ENCODE measurements around the gene PODN. TPM values are rescaled to one million over a fixed set of nuclear protein-coding genes. Genes with fewer than 3 reads are reported as not detected.

PODN gene
- total RNA-seq, 1 donor from 2014 or later: 35.3 TPM

DNA sequence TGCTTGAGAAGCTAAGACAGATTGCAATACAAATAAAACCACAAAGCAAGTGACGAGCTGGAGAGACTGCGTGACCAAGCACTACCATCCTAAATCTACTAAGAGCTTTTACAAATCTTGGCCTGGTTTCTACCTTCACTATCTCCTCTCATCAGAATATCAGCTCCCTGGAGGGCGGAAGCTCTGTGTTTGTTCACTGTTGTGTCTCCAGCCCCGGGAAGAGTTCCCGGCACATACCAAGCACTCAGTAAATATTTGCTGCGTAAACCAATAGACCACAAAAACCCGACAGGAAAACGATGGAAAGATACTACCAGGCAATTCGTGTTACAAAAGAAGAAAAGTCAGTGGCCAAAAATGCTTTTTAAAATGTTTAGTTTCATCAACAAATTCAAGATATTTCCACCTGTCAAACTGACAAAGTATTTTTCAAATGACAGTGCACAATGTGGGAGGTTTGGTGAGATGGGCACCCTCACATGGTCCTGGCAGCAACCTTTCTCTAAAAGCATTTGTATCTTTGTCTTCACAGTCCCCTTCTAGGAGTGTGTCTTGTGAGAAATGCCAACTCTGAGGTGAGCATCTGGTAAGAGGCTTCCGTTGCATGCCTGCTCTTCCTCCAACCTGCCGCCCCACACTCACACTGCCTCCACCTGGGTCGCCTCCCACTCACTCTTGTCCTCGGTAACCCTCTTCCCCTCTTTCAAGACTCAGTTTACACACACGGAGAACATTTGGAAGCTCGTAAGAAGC, 45.7 kb downstream of the PODN start:
- DNase-seq (ENCODE audit: missing footprints) (no peak), ATAC-seq (no peak)
- intact Hi-C loops (cut with DNase I): no loop called here

DNA sequence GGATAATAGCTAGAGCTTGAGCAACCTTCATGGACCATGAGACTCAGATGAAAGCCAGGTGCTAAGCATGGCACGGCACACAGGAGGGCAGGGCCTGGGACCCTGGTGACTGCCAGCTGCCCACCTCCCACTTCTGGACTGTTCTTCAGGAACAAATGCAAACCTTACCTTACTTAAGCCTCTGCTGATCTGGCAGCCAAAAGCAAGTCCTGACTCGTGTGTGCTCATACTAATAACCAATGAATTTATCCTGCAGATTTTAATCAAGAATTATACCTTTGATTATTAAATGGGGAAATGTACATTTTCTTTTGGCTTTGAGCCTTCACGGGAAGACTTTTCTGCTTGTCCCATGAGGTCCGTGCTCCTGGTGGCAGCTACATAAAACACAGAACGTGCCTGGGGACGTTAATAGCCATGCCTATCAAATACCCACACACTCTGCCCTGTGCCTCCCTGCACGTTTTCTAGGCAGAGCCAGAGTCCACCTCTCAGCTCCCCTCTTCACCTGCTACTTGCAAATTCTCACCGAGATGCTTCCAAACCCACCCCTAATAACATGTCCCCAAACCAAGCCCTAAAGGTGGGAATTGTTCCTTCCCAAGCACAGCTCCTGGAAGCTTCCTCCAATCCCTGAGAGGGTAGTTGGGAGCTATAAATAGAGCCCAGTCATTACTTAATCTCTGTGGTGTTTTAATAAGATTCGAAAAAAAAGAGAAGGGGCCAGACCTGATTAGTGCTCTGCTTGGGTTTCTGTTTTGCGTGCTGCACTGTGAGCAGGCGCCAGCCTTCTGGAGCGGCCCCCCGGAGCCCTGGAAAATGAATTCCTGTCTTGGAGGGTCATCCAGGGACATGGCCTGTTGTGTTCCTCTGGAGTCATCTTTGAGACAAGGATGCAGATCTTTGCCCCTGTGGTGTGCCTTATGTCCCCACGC, 46.9 kb downstream of the PODN start:
- no peak for DNase-seq (ENCODE audit: missing footprints)
- ATAC-seq: no peak
- intact Hi-C loops (cut with DNase I): no loop called here

DNA sequence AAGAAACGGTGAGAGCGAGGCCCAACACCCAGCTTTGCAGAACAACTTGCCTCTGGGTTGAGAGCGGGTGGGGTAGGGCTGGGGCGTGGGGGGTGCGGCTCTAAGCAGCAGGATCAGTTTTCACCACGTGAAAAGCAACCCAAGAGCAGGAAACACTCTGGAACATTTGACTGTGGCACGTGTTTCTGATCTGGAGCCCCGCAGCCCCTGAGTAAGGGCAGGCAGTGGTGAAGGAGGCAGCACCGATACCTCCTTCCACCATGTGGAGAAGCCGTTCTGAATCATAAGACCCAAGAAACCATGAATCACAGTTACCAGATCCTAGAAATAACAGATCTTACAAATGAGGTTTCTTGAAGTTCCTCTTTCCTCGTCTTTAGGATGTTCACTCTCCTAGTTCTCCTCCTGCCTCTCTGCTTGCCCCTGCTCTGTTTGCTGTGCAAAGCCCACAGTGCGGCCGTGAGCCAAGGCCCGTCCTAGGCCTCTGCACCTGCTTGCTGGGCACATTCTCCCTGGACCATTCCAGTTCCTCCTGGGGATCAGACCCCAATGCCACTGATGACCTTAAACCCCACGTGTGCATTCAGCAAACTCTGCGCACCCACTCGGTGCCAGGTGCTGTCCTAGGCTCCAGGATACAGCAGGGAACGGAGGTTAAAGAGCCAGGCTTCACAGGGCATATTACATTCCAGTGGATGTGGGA, 48.5 kb downstream of the PODN start:
- intact Hi-C loops (cut with DNase I): no loop called here
- no peak for ATAC-seq

DNA sequence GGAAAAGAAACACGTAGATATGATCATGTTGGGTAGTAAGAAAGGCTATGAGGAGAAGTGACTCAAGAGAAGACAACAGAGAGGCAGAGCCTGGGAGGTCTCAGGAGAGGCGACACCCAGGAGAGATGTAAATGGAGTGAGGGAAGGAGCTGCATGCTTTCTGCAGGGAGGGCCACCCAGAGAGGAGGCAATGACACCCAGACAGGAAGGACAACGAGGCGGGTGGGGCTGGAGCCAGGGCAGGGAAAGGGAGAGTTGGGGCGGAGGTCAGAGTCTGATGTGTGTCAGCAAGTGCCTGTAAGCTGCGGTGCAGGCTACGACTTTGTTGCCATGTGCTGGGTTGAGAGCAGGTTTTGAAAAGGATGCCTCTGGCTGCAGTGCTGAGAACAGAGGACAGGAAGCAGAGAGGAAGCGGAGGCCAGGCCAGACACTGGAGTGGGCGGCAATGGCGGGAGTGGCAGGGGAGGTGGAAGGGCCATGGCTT, 49.1 kb downstream of the PODN start:
- intact Hi-C loops (cut with DNase I): no loop called here
- ATAC-seq: no peak

More for the DNA sequence above, 48.5 kb downstream of the PODN start:
- DNase-seq (ENCODE audit: missing footprints): no peak

DNA sequence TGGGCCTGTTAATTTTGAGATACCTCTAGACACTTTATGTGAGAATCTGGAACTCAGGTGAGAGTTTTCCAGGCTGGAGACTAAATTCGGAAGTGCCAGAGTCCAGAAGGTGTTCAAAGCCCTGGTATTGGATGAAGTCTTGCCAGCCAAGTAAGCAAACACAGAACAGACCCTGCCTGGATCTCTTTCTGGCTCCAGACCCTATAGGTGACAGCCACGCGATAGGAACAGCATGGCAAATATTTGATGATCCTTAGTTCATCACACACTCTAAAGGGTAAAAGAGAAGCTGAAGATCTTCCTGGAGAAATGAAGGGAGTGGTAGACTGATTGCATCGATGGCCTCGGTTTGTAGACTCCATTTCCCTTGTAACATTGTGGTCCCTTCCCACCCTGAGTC, 49.7 kb downstream of the PODN start:
- intact Hi-C loops (cut with DNase I): no loop called here
- ATAC-seq: no peak
- no peak for DNase-seq (ENCODE audit: missing footprints)

More for the DNA sequence above, 49.1 kb downstream of the PODN start:
- DNase-seq (ENCODE audit: missing footprints): no peak

DNA sequence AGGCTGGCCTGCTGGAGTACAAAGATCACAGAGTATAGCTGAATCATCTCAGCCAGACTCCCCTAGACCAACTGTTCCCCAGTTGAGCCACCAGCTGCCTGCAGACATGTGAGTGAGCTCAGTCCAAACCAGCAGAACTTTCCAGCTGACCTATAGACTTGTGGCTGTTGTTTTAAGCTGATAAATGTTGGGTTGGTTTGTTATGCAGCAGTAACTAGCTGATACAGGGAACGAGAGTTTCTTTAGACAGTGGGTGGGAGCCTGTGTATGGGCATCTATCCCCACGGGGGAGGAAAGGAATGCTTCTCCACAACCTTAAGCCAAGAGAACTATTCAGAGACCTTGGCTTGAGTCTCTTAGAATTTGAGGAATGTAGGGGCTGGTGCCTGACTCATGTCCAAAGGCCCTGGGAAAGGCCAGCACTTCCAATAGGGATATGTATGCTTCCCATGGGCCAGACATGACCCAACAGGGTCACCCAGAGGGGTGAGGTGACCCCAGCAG, 50.3 kb downstream of the PODN start:
- no peak for ATAC-seq
- intact Hi-C loops (cut with DNase I): no loop called here
- DNase-seq (ENCODE audit: missing footprints): no peak

DNA sequence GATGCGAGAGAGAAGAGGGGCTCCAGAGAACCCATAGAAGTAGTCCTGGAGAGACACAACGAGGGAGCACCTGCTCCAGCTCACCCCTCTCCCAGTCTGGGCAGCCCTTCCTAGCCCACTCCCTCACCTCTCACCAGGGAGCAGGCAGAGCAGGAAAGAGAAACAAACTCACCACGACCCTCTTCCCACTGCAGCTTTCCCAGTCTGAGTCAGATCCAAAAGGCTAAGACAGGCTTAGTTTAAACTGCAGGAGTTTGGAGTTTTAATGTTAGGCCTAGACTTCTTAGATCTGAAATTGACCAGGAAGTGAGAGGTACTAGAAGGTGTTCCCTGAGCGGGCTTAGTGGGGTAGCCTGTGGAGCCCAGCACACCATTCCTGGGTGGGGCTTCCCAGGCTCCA, 50.8 kb downstream of the PODN start:
- DNase-seq (ENCODE audit: missing footprints) (no peak), ATAC-seq (no peak)
- intact Hi-C loops (cut with DNase I): no loop called here

DNA sequence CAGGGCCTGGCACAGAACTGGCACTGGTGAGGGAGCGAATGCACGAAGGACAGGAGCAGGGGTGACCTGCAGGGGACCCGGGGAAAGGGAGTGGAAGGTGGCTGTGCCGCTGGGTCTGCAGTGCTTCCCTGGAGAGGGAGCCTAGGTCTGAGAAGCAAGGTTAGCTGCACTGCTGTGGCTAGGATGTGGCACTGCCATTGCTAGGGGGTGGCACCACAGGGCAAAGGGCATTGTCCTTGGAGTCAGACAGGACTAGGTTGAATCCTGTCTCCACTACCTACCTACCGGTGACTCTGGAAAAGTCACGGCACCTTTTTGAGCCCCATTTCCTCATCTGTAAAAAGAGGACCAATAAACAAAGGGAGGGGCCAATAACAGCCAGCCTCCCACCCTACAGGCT, 52.1 kb downstream of the PODN start:
- intact Hi-C loops (cut with DNase I): no loop called here
- DNase-seq (ENCODE audit: missing footprints) (no peak), ATAC-seq (no peak)

DNA sequence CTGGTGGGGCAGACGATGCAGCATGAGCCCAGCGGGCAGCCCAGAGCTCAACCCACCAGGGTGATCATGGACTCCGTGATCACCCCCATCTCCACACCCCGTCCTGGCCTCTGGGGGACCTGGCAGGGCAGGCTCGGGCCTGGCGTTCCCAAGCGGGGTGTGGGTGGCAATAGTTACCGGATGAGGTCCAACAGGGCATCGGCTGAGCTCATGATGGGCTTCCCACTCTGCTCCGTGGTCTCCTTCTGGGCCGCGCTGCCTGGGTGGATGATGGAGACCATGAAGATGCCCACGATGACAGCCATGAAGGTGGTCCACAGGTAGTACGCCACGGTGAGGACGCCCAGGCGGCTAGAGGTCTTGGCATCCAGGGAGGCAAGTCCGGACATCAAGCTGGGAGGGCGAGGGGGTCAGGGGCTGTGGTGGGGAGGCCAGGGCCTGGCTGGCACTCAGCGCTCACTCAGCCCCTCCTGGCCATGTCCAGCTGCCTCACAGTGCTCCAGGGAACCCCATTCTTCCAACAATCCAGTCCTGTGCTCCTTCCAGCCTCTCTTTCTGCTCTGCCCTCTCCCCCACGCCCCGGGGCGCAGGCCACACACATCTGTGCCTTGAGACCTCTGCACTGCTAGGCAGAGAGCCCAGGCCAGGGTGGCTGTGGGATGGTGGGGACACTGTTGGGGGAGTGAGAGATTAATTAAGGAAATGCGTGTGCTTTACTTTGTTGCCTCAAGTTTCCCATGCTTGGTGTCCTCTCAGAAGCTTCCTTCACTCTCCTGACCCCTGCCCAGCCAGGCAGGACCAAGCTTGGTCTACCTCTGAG, 52.8 kb downstream of the PODN start:
- DNase-seq (ENCODE audit: missing footprints): no peak
- intact Hi-C loops (cut with DNase I): no loop called here
- ATAC-seq: no peak

DNA sequence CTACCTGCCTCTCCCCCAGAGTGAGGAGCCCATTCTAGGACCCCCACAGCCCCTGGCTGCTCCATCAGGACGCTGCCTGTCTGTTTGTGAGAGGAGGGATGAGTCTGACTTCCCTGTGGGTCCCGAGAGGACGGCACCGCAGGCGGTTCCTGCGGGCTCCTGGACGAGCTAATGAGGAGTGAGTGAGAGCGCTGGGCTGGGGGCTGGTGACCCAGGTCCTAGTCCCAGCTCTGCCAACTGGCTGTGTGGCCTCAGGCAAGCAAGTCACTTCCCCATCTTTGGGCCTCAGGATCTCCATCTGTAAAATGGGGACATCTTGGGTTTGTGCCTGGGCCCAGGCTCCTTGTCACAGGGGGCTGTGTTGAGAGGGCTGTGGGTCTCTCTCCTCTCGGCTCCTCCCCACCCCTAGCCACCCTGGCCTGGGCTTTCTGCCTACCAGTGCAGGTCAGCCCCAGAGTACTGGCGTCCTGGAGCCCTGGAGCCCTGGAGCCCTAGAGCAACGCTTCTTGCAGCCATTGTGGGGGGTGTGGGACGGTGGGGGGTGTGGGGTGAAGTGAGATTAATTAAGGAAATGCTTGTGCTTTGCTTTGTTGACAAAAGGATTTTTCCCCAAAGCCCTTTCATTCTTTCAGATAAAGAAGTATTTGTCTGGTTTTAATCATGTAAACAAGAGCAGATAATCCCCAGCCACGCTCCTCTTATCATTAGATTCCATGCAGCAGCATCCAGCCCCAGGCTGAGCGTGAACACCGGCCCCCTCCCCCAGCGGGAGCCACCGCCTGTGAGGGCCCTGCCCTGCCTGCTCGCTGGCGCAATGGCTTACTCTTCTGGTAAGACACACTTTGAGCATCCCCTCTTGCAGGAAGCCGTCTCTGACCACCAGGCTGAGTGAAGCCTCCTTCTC, 53.6 kb downstream of the PODN start:
- no peak for ATAC-seq
- no peak for DNase-seq (ENCODE audit: missing footprints)
- intact Hi-C loops (cut with DNase I): no loop called here

DNA sequence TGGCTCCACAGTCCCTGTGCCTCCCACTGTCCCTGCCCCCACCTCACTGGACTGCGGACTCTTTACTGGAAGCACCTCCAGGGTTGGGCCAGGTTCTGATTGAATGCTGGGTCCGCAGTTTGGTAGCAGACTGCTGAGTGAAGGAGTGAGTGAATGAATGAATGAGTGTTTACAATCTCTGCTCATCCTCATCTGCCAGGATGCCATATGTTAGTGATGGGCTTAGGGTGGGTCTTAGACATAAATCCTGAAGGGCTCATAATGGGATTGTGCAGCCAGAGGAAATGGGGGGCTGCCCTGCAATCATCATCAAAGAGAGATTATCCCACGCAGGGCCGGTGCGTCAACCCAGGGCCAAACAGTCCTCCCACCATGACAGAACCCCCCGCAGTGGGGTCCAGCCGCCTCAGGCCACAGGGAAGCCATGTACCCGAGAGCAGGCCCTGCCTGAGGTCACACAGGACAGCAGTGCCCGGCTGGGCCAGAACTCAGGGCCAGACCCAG, 54.3 kb downstream of the PODN start:
- intact Hi-C loops (cut with DNase I): no loop called here
- ATAC-seq (no peak), DNase-seq (ENCODE audit: missing footprints) (no peak)

DNA sequence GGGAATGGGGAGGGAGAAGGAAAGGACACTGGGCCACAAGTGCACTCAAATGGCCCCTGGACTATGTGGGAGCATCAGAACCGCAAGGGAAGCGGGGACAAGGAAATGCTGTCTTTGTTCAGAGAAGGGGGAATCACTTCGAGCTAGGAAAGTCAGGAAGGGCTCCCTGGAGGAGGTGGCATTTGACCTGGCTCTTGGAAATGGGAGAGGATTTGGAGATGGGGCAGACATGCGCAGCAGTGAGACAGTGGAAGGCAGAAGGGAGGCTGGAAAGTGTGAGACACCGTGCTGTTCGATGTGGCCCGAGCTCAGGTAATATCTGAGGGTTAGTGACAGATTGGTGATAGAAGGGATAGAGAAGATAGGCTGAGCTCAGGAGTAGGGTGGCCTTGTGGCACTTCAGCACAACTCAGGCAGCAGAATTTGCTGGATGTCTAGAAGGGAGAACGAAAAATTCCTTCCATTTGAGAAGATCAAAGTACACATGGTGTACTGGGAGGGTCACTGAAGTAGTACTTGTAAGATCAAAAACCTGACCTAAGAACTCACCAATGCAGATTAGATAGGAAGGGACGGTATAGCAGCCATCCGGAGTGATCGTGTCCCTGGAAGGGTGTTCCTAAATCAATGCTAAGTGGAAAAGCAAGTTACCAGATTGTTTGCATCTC, 55.1 kb downstream of the PODN start:
- no peak for DNase-seq (ENCODE audit: missing footprints)
- intact Hi-C loops (cut with DNase I): no loop called here

DNA sequence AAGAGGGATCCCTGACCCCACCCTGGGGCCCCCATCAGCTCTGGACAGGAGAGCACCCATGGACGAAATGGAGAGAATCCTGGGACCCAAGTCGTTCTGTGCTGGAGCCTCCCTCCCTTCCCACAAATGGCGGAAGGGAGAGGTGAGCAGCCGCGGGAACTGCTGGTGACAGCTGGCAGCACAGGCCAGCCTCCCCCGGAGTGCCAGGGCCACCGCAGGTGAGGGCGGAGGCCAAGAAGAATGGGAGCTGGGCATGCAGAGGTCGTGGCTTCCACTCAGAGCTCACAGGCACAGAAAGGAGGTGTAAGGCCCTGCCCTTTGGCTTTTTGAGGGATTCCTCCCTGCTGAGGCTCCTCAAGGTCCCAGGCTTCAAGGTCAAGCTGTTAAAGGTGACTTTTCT, 55.8 kb downstream of the PODN start:
- DNase-seq (ENCODE audit: missing footprints) (no peak), ATAC-seq (no peak)
- intact Hi-C loops (cut with DNase I): no loop called here

More for the DNA sequence above, 55.1 kb downstream of the PODN start:
- no peak for ATAC-seq

DNA sequence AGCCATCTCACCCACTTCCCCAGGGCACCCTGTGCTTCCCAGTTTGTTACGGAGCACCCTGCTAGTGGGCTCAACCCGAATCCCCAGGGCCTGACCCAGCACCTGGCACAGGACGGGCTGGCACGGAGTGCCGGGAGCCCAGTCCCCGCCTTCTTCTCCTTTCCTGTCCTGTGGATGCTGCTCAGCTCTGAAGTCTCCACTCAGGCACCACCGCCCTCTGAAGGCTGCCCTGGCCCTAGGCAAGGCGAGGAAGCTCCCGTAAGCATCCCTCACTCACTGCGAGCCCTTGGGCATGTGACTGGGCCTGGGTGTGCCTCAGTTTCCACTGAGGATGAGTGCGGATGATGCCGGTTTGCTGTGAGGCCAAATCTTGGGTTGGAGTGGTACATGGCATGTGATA, 58.6 kb downstream of the PODN start:
- no peak for ATAC-seq
- intact Hi-C loops (cut with DNase I): no loop called here

DNA sequence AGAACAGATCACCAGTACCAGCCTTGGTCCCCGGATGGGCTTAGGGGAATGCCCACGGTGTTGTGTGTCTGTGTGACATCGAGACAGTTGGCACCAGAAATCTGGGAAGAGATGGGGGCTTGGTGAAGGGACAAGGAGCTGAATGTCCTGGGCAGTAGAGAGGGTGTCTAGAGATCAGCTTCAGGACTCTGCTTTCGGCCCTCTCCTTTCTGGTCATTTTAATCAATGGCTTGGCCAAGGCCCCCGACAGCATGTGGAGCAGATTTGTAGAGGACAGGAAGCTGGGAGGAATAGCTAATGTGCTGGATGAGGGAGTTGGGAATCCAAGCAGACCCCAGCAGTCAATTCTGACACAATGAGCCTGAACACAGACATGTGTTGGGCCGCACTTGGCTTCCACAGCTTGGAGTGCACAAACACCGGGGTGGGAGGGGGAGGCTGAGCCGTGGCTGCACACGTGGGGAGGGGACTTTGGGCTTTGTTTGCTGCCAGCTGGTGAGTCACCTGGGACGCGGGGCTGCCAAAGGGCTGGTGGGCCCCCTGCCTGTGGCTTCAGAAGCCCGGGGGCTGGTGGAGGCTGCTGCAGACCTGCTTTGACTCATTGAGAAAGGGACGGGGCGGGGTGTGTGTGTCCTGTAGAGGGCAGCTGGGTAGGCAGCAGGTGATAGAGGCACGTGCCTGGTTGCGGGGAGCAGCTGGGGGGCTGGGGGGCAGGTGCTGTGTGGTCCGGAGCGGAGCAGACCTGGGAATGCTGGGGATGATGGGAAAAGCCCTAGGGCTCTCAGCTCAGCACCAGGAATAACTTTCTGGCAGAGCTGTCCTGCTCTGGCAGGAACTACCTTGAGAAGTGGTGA, 59.5 kb downstream of the PODN start:
- DNase-seq (ENCODE audit: missing footprints): no peak
- ATAC-seq: peak; percentile 40

More for the DNA sequence above, 58.6 kb downstream of the PODN start:
- no peak for DNase-seq (ENCODE audit: missing footprints)

More for the DNA sequence above, 59.5 kb downstream of the PODN start:
- intact Hi-C loops (cut with DNase I): no loop called here

Data from Right ventricle myocardium inferior (tissue), 1 donor.